Upper lobe of right lung (tissue), 1 donor: ENCODE results near the gene SLC19A3. TPM values are rescaled to one million over a fixed set of nuclear protein-coding genes. Genes with fewer than 3 reads are reported as not detected.
"Not testable (repeated sequence)": the region's sequence is repeated elsewhere in the genome, so short reads cannot be mapped to it uniquely, and the experiment has no call there.

ENCODE experiments used
- ATAC-seq: fragments of 200-7000 bp; cut with Tn5 transposase; one replicate; pipeline ENCODE4 v1.9.1; 2020; ENCODE audit warnings: mild to moderate bottlenecking, moderate library complexity
- DNase-seq: peaks from one replicate; pipeline ENCODE4 v3.0.0-alpha.2; 2020
- H3K27ac ChIP-seq: fragments of 200-600 bp; one replicate; pipeline ENCODE4 v1.8.0; 2022
- H3K27me3 ChIP-seq: fragments of 200-600 bp; one replicate; pipeline ENCODE4 v1.8.0; 2022; ENCODE audit warnings: mild to moderate bottlenecking
- H3K36me3 ChIP-seq: fragments of 200-600 bp; one replicate; pipeline ENCODE4 v1.8.0; 2022
- H3K4me1 ChIP-seq: fragments of 200-600 bp; one replicate; pipeline ENCODE4 v1.8.0; 2022
- H3K4me3 ChIP-seq: fragments of 200-600 bp; one replicate; pipeline ENCODE4 v1.8.0; 2022; ENCODE audit warnings: mild to moderate bottlenecking
- H3K9me3 ChIP-seq: fragments of 200-600 bp; one replicate; pipeline ENCODE4 v1.8.0; 2022
- CTCF ChIP-seq: fragments of 200-600 bp; IDR thresholded peaks from one replicate; pipeline ENCODE4 v1.8.0; 2022; ENCODE audit warnings: antibody characterized with exemption
- intact Hi-C: fragments of 100-400 bp; cut with DNase I; formaldehyde crosslinking; loops from one replicate; pipeline ENCODE4 v1.11.0; 2022
- total RNA-seq: library from RNA; stranded (reverse); fragmentation: NEBNext Ultra II Directional; extraction: Animal tissue kit (Norgen Biotek cat#: 25700); gene quantifications from one replicate; pipeline ENCODE4 v1.2.1, GENCODE V29; 2021
- donor health status: DM: no; HTN: yes; CAD: no; lungs with severe emphysema.

SLC19A3 gene
- total RNA-seq, 1 donor from 2014 or later: 31.8 TPM

GRCh38 chr2:227748079-227748478 lies 30.3 kb upstream of the SLC19A3 start:
- no peak overlapping the region for H3K4me3 ChIP-seq
- peak; percentile 41 for ATAC-seq
- intact Hi-C loops: no loop called here
- H3K27me3 ChIP-seq: no peaks in the 10 kb centered on the region
- H3K27ac ChIP-seq: no peak overlapping the region
- no peaks in the 10 kb centered on the region for H3K4me1 ChIP-seq
- no peaks in the 10 kb centered on the region for H3K36me3 ChIP-seq
- no peak for DNase-seq
- no peaks in the 10 kb centered on the region for H3K9me3 ChIP-seq
- no peak for TF ChIP-seq CTCF

GRCh38 chr2:227745594-227745993 lies 27.8 kb upstream of the SLC19A3 start, which contains the start of gene SCYGR8:
SCYGR8 (plus strand) TSS chr2:227745894; CDS start chr2:227745894, 0 bp downstream.
- TF ChIP-seq CTCF: no peak
- no peaks in the 10 kb centered on the region for H3K27me3 ChIP-seq
- ATAC-seq (no peak), DNase-seq (no peak)
- H3K9me3 ChIP-seq: no peaks in the 10 kb centered on the region
- no peak within 1 kb of the TSS for H3K27ac ChIP-seq
- no peaks in the 10 kb centered on the region for H3K4me1 ChIP-seq
- H3K4me3 ChIP-seq: no peak within 1 kb of the TSS
- H3K36me3 ChIP-seq: no peaks in the 10 kb centered on the region
- intact Hi-C loops: no loop called here

- H3K4me3 ChIP-seq, DNase-seq, ATAC-seq, intact Hi-C loops, H3K27ac ChIP-seq, H3K36me3 ChIP-seq, H3K4me1 ChIP-seq, H3K27me3 ChIP-seq, H3K9me3 ChIP-seq: not testable (repeated sequence)
These were observed 22.9 kb upstream of the SLC19A3 start for GRCh38 chr2:227740705-227741104.

- no peaks in the 10 kb centered on the region for H3K9me3 ChIP-seq
- ATAC-seq (no peak), DNase-seq (no peak)
- intact Hi-C loops: no loop called here
- H3K36me3 ChIP-seq: no peaks in the 10 kb centered on the region
- no peak for TF ChIP-seq CTCF
- no peaks in the 10 kb centered on the region for H3K27me3 ChIP-seq
- H3K4me1 ChIP-seq: no peaks in the 10 kb centered on the region
- no peak overlapping the region for H3K4me3 ChIP-seq
- no peak overlapping the region for H3K27ac ChIP-seq
These were observed 21.5 kb upstream of the SLC19A3 start for GRCh38 chr2:227739351-227739750.

GRCh38 chr2:227728035-227728434 lies 10.2 kb upstream of the SLC19A3 start, which contains the start of gene SCYGR7:
SCYGR7 (plus strand) TSS chr2:227728335; CDS start chr2:227728335, 0 bp downstream.
- no peaks in the 10 kb centered on the region for H3K36me3 ChIP-seq
- H3K27ac ChIP-seq: no peak within 1 kb of the TSS
- no peak for TF ChIP-seq CTCF
- no peak within 1 kb of the TSS for H3K4me3 ChIP-seq
- no peaks in the 10 kb centered on the region for H3K9me3 ChIP-seq
- intact Hi-C loops: no loop called here
- H3K27me3 ChIP-seq: no peaks in the 10 kb centered on the region
- H3K4me1 ChIP-seq: no peaks in the 10 kb centered on the region
- ATAC-seq (no peak), DNase-seq (no peak)

- H3K27ac ChIP-seq: no peak within 1 kb of the TSS
- no peak for TF ChIP-seq CTCF
- no peaks in the 10 kb centered on the region for H3K4me1 ChIP-seq
- H3K4me3 ChIP-seq: no peak within 1 kb of the TSS
- intact Hi-C loops: no loop called here
- ATAC-seq (peak; percentile 47), DNase-seq (no peak)
- H3K27me3 ChIP-seq: no peaks in the 10 kb centered on the region
- no peaks in the 10 kb centered on the region for H3K9me3 ChIP-seq
- H3K36me3 ChIP-seq: no peaks in the 10 kb centered on the region
These were observed 6.7 kb upstream of the SLC19A3 start, which contains the start of gene SCYGR6 for GRCh38 chr2:227724394-227725039. SCYGR6 (minus strand) TSS chr2:227724757; CDS start chr2:227724757, 0 bp downstream.

GRCh38 chr2:227722821-227723220 lies 5.0 kb upstream of the SLC19A3 start:
- H3K4me1 ChIP-seq, H3K9me3 ChIP-seq, H3K27ac ChIP-seq, H3K27me3 ChIP-seq, ATAC-seq, DNase-seq, intact Hi-C loops, H3K36me3 ChIP-seq, H3K4me3 ChIP-seq: not testable (repeated sequence)
